GF-D8 (cell line): ENCODE results near the gene LRRC7.

ENCODE experiments used
- DNase-seq: peaks from one replicate; lab custom pipeline; 2025; lab: John Stamatoyannopoulos, UW

The LRRC7 gene

DNA sequence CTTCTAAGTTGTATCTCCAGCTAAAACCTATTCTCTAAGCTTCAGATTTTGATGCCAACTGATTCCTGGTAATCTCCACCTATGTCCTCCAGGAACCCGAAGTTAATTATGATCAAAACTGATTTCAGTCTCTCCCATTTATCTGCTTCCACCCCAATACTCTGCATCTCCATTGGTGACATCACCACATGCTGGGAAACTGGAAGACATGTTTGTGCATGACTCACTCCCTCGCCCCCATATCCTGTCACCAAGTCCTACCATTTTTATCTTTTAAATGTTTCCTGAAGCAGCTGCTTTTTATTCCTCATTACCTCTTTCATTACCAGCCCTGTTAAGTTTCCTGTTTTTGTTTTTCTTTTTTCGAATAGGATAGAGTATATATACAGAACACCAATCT is 409.2 kb downstream of the LRRC7 start:
- DNase-seq, result no peak

DNA sequence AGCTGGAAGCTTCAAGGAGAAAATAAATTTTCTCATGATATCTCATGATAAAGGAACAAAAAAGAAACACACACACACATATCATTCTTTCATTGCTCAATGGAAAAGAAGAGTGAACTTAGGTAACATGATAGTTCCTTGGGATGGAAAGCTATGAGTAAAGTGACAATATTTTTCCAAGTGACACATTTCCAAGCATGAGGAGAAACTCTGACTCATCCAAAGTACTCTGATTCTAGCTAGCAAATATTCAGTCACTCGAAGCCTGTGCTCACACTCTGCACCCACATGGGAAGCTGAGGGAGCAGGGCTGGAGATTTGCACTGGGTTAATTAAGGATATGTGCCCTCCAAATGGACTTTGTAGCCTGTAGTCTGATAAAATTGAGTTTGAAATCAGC is 415.3 kb downstream of the LRRC7 start:
- no peak for DNase-seq

DNA sequence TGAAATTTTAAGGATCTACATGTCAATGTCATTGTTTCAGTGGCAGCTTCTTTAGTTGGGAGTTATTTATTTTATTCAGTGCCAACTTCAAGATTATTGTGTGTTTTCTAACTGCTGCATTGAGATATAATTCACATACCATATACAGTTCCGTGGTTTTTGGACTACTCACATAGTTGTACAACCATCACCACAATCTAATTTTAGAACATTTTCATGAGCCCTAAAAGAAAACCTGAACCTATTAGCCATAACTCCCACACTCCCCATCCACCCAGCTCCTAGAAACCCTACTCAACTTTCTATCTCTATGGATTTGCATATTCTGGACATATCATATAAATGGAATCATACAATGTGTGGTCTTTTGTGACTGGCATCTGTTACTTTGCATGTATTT is 417.7 kb downstream of the LRRC7 start:
- no peak for DNase-seq

DNA sequence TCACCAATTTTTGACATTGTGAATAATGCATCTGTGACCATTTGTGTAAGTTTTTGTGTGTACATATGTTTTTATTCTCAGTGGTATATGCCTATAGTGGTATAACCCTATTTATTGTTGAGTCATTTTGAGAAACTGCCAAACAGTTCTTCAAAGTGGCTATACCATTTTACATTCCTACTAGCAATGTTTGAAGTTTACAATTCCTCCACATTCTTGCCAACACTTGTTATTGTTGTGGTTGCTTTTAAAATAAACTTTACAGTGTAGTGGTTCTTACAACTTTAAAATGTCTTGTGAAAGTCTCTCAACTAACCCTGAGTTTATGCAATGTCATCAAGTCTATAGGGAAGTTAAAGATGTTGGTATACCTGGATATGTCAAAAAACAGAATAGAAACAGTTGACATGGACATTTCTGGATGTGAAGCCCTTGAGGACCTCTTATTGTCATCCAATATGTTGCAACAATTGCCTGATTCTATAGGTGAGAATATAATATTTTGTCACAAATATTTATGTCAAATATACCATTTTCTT is 418.2 kb downstream of the LRRC7 start:
- DNase-seq, result no peak

DNA sequence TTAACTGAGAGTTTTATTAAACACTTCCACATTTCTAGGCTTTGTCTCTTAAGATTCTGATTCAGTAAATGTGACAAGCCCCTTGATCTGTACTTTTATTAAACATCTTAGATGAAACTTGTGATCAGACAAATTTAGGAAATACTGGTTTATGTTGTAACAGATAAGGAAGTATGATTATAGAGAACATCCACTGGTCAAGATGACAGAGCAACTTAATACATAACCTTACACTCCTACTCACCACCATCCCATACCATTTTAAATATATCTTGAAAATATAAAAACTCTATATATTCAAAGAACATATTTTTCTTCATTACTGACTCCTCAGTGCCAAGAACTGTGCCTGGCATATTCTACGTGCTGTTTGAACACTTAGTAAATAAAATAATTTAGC is 420.2 kb downstream of the LRRC7 start:
- DNase-seq, result no peak

DNA sequence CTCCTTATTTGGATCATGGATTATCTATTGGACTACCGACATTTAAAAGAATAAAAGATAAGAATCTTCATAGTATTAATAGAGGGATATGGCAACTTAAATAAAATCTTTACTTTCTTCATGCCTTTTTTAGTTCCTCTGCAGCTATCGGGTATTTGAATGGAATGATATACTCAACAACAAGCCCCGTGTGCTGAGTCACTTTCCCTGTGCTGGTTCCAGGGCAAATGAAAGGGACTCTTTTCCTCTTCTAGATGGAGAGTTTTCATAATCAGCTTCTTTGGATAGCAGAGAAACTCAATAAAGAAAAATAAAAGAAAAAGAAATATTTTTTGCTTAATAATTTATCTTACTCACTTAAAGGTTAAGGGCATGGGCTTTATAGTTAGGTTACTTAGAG is 423.9 kb downstream of the LRRC7 start:
- DNase-seq, result no peak

DNA sequence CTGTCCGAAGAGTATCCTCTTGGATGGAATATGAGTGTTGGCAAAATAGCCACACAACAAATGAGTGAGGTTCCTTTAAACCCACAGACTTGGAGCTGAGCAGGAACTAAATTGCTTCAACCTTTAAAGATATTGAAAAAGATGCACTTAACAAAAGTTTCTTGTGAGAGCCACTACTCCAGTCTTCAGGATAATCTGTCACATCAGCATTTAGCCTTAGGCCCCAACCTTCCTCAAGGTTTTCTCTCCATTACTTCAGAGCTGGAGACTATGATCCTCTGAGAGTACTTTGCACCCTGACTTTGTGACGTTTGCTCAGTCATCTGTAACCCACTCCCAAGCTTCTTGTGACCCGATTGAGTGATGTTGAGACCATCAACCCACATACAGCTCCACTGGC is 424.9 kb downstream of the LRRC7 start:
- DNase-seq, result no peak

DNA sequence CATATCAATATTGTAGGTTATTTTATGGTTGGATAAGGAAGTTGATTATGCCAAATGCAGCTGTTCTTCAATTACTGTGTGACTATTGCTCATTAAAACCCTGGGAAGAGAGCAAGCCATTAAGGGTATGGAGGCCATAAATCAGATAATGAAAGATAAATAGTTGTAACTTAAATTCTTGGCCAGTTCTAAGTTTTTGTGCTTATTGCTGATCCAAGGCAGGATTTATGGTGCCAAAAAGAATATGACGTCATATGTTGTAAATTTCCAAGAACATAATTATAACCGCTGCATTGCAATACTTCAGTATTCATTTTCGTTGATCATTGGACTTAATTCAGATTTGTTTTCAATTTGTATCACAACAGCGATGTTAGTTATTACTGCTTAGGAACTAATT is 426.1 kb downstream of the LRRC7 start:
- DNase-seq, result no peak

DNA sequence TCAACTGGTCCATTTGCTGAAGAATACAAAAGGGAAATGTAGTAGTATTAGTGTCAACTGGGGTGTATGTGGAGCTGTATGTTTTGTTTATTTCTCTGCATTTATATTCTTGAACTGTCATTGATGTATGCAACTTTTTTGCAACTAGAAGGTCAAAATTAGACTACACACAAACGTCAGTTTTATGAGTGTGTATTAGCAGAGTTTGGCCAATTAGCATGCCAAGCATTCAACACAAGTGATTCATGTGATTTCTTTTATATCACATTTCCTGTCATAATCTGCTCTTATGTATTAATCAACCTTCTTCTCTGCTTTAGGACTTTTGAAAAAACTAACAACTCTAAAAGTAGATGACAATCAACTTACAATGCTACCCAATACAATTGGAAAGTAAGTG is 426.5 kb downstream of the LRRC7 start:
- DNase-seq, result no peak

DNA sequence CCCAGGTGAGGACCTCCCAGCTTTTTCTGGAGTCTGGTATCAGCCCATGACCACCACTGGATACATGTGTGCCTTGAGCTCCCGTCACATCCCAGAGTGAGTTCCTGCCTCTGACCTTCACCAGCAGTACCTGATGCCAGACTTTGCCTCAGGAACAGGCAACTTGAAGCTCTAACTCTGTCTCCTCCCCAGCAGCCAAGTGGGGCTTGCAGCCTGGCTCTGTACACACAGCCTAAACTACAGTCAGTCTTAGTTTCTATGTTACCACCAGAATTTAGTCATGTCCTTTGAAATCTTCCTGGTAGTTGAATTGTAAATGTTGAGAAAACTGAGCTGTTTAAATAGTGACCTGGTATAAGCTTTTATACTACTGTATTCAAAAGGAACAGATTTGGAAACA is 431.1 kb downstream of the LRRC7 start:
- DNase-seq, result no peak

DNA sequence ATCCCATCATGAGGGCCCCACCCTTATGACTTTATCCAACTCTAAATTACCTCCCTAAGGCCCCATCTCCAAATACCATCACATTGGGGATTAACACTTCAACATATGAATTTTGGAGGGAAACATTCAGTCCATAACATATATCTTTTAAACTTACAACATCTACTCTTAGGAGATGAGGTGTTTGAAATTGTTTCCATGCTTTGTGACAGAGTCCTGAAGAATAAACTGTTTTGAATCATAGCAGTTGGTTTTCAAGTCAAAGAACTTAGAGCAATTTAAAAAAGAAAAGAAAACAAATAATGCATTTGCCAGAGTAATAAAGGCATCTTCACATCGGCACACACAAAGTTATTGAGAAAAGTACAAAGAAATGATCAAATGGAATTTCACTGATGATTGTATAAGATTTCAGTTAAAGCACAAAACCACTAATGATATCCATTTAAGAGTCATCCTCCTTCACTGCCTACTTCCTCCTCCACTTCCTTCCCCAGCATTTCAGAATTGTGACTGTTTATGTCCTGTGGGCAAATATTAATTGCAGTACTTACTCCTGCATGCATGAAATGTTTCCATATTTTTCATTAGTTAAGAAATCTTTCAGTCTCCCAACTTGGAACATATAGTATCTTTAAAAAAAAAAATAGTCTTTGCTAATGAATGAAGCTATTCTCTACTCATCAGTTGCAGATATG is 435.6 kb downstream of the LRRC7 start:
- no peak for DNase-seq

DNA sequence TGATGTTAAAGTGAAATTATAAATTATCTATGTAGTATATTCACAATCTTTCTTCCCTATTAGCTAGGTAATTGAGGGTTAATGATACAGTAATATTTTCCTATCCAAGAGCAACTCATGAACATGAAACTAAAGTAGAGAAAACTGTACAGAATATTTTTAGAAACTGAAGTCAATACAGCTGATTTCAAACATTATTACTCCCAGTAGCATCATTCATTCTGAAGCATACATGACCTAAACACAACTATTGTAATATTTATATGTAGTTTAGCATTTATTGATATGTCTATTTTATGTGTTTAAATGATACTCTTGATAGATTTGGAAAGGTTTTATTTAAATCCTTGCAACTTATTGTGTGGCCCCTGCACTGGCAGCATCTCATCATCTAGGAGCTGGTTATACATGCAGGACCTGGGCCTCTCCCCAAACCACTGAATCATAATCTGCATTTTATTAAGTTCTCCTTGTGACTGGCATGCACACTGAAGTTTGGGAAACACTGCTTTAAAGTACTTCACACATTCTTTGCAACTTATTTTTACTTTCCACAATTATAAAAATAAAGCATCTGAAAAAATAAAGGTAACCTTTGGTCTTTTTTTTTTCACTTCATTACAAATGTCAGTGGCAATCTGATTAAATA is 437.8 kb downstream of the LRRC7 start:
- no peak for DNase-seq

DNA sequence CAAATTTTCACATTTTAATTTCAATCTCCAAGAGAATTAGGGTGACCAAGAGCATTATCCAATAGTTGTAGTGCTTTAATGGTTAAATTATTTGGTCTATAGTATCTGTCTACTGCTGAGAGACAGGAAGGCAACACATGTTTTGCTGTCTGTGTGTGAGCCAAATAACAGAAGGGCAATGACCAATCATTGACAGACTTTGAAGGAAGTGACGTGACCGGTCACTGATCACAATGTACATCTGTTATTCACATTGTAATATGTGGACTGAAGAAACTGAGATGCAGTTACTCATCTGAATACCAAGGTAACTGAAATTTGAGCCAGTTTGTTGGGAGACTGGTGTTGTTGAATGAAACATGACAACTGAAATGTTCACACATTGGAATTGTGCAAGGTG is 440.9 kb downstream of the LRRC7 start:
- no peak for DNase-seq

DNA sequence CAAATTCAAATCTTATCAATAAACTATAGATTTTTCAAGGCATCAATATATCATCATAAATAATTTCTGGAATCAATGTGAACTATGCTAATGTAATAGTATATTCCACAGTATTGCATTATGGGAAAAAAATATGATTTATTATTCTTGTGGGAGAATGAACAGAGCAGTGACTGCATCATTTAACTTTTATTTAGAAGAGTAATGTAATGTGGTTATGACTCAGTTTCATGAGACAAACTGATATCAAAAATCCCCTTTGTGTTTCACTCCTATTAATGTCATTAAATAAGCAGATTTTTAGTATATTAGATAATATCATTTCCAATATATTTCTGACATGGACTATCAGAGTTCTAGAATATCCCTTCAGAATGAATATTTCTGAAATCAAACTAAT is 450.0 kb downstream of the LRRC7 start:
- no peak for DNase-seq

DNA sequence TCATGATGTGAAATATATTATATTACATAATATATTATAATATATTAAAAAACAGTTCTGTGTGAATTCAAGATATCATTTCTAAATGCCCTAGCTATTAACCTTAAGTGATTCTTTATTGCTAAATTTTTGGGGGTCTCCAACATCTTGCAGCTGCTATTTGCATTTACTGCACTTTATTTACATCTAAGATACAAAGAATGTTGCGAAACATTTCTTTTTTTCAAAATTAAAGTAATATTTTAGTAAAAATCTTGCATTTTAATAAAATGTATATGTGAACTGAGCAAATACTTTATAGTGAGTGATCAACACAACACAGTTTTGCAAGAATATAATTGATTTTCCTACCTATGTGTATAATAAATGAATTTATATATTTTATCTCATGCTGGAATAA is 456.6 kb downstream of the LRRC7 start:
- no peak for DNase-seq

DNA sequence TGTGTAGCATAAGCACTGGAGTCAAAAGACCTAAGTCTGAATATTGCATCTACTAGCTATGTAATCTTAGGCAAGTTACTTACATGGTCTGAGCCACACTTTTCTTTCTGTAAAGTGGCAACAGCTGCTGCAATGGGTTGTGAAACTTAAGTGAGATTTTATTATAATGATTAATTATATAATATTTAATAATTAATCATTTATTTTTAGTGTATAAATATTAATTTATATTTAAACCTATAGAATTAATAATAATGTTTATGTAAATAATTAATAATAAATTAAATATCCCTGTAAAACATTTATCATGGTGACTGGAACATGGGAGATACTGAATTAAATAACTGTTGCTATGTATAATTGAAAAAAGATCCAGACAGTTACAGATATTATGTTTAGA is 457.3 kb downstream of the LRRC7 start:
- DNase-seq, result no peak

DNA sequence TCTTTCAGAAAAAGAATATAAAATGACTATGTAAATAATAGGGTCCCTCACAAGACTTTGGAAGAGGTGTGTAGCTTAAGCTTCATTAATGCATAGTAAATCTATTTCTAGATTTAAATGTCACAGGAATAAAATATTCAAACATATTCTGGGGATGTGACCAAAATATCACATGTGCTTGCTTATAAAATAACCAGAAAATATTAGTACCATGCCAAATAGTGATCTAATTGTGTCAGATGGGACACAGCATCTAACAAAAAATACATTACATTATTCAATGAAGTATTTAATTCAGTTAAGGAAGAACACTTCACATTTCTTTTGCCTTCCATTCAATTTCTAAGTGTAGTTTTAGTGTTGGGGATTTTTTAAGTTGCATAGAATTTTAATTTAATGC is 458.1 kb downstream of the LRRC7 start:
- DNase-seq, result no peak

DNA sequence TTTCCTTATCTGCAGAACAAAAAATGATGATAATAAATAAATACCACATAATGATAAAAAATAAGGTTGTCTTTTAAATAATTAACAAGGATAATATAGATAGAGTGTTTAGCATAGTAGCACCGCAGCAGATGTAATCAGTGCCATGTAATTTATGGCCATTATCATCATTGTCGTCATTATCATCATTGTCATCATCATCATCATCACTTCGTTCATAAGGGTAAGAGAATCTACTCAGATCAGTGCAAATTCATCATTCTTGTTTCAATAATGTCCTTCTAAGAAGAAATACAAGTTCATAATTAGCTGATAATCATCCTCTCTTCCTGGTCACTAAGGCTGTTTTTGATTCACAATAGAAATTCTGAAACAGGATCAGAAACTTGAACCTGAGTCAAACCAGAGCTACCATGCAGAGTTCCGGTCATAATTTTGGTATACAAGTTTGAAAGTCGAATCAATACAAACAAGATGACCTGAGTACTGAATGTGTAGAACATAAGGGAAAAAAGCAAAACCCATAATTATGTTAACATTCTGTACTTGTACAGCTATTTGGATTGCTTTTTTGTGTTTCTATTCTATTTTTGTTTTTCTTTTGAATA is 465.6 kb downstream of the LRRC7 start:
- no peak for DNase-seq

DNA sequence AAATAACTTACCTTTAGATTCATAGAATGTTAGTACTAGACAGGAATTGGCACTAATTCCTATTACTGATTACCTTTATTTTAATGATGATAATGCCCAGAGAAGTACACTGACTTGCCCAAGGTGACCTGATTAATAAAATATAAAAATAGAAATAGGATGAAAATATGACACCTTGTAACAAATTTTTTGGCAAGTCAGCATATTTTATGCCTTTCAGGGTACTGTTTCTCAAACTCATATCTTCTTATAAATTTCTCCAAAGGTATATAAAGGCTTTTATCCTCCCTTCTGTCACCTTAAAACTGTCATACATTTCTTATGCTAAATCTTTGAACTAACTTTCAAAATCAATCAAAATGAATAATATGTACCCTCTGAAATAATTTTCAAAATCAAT is 466.2 kb downstream of the LRRC7 start:
- DNase-seq, result no peak

DNA sequence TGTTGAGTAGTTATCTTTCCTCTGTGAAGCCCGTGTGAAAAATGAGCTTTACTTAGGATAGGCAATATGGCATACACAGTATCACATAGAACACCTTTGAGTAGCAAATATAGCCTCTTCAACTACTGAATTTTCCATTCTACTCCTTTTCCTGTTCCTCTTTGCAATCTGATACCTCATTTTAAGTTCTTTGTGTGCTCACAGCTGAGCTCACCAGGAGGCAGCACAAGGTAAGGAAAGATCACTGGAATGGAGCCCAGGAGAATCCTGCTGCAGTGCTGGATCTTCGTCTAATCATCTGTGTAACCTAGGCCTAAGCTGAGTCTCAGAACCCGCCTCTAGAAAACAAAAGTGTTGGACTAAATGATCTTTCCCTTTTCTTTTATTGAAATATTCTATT is 466.7 kb downstream of the LRRC7 start:
- DNase-seq, result no peak

DNA sequence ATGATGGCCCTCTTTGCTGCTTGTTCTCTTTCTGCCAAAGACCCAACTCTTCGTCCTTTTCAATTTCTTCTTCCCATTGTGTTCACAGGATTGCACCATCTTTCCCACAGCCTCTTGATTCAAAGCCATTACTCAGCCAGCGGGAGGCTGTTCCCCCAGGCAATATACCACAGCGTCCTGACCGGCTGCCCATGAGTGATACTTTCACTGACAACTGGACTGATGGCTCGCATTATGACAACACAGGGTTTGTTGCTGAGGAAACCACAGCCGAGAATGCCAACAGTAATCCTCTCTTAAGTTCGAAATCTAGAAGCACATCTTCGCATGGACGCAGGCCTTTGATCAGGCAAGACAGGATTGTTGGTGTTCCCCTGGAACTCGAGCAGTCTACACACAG is 470.3 kb downstream of the LRRC7 start:
- DNase-seq, result no peak

DNA sequence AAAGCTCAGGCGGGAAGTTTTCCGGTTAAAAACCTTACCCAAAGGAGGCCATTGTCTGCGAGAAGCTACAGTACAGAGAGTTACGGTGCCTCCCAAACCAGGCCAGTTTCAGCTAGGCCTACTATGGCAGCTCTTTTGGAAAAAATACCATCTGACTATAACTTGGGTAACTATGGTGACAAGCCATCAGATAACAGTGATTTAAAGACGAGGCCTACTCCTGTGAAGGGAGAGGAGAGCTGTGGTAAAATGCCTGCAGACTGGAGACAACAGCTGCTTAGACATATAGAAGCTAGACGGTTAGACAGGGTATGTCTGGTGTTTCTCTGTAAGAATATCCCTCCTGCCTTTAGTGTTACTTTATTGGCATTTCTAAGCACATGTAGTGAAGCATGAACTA is 471.8 kb downstream of the LRRC7 start:
- no peak for DNase-seq

DNA sequence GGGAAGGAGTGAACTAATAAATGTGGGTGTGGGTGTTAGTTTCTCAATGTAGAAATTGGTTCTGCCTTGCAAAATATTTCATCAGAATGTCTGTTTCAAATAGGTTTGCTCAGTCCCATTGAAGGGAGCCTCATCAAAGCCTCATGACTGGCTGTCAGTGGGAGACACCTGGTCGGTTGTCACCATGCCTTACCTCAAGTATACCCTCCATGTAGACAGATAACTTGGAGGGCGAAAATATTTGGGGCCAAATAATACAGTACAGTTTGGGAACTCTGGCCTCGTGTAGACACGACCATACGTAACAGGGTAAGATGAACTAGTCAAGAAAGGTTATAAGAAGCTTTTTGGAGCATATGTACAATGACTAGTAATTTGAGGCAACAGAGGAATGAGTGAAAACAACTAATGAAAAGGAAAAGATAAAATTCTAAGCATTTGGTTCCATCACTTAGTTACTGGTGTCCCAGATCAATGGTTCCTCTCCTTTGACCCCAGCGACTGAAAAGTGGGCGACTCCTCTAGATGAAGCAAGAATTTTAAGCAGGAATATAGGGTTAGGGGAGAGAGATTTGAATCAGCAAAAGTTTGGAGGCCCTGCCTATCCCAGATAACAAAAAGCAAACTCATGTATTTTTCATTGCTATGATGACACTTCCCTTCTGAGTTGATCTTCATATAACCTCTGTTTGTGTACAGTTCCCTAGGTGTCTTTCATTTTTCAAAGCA is 473.8 kb downstream of the LRRC7 start:
- no peak for DNase-seq
